NCI-H2029 (cell line): ENCODE data around the gene ST8SIA4.
A peak's percentile ranks its signal among the peaks of the same experiment; 100 is the strongest.

Experiments
- DNase-seq: peaks from one replicate; lab custom pipeline; 2025; lab: John Stamatoyannopoulos, UW

Gene ST8SIA4

GRCh38 chr5:100832252-100833230, 70.5 kb downstream of the ST8SIA4 start:
- no peak for DNase-seq

GRCh38 chr5:100828898-100829356, 74.2 kb downstream of the ST8SIA4 start:
- DNase-seq = no peak

GRCh38 chr5:100828071-100828897, 74.8 kb downstream of the ST8SIA4 start:
- DNase-seq = no peak

- peak; percentile 58 for DNase-seq
These were observed 75.6 kb downstream of the ST8SIA4 start for GRCh38 chr5:100827481-100827889.

GRCh38 chr5:100826133-100826532, 76.9 kb downstream of the ST8SIA4 start:
- no peak for DNase-seq

GRCh38 chr5:100824635-100825034, 78.4 kb downstream of the ST8SIA4 start:
- no peak for DNase-seq

- DNase-seq = no peak
These were observed 79.3 kb downstream of the ST8SIA4 start for GRCh38 chr5:100823812-100824211.

GRCh38 chr5:100821751-100822150, 81.3 kb downstream of the ST8SIA4 start:
- DNase-seq = no peak

GRCh38 chr5:100818340-100818739, 84.7 kb downstream of the ST8SIA4 start:
- no peak for DNase-seq

- DNase-seq = peak; percentile 55
These were observed 99.7 kb downstream of the ST8SIA4 start for GRCh38 chr5:100803397-100803796.

GRCh38 chr5:100802208-100802607, 100.9 kb downstream of the ST8SIA4 start:
- no peak for DNase-seq

GRCh38 chr5:100800562-100800961, 102.5 kb downstream of the ST8SIA4 start:
- DNase-seq = no peak

GRCh38 chr5:100799166-100799565, 103.9 kb downstream of the ST8SIA4 start:
- no peak for DNase-seq

- no peak for DNase-seq
These were observed 105.2 kb downstream of the ST8SIA4 start for GRCh38 chr5:100797861-100798260.

- DNase-seq = no peak
These were observed 106.2 kb downstream of the ST8SIA4 start for GRCh38 chr5:100796851-100797250.

GRCh38 chr5:100794844-100795243, 108.2 kb downstream of the ST8SIA4 start:
- DNase-seq = no peak

- no peak for DNase-seq
These were observed 108.9 kb downstream of the ST8SIA4 start for GRCh38 chr5:100794218-100794617.

GRCh38 chr5:100792781-100793180, 110.3 kb downstream of the ST8SIA4 start:
- no peak for DNase-seq

GRCh38 chr5:100791391-100791790, 111.7 kb downstream of the ST8SIA4 start:
- no peak for DNase-seq

- DNase-seq = no peak
These were observed 112.1 kb downstream of the ST8SIA4 start for GRCh38 chr5:100790951-100791350.

GRCh38 chr5:100790170-100790665, 112.9 kb downstream of the ST8SIA4 start:
- DNase-seq = no peak

GRCh38 chr5:100789694-100790093, 113.4 kb downstream of the ST8SIA4 start:
- DNase-seq = no peak
